ENCODE results near the gene PUS3. TPM values are rescaled to one million over a fixed set of nuclear protein-coding genes. Genes with fewer than 3 reads are reported as not detected.

Gene PUS3
- total and polyA plus RNA-seq, 2 experiments from 2014 or later = 7.3 to 14.1 TPM

- Histone ChIP-seq H3K79me2 (no peaks in the 10 kb centered on the region), H4K20me1 (ENCODE audit: insufficient read depth, poor library complexity, severe bottlenecking) (no peaks in the 10 kb centered on the region), H3K4me2 (peak overlapping the region; percentile 71), H3K9me3 (ENCODE audit: low read depth) (no peaks in the 10 kb centered on the region), H2AFZ (peak overlapping the region; percentile 41), H3K27me3 (no peaks in the 10 kb centered on the region), H3K4me1 (ENCODE audit: insufficient read depth) (no peaks in the 10 kb centered on the region), H3K9me2 (replicated peaks; ENCODE audit: insufficient read depth) (no peaks in the 10 kb centered on the region), H3K4me3 (no peak overlapping the region), H3K36me3 (replicated peaks; ENCODE audit: insufficient read depth, low read depth) (no peaks in the 10 kb centered on the region), H3K27ac (peak overlapping the region; percentile 11)
- no peak for DNase-seq (ENCODE audit: low spot score)
- WGBS (ENCODE audit: low lambda C conversion rate, missing lambda C conversion rate) = 68% methylated on average over 20 of the region's 20 CpGs
- TF ChIP-seq EZH2phosphoT487 (IDR thresholded peaks at IDR 0.05; ENCODE audit: low read depth, severe bottlenecking, unreplicated experiment) (no peak), EZH2 (IDR thresholded peaks at IDR 0.05; ENCODE audit: borderline replicate concordance) (no peak), CTCF (IDR thresholded peaks at IDR 0.05; ENCODE audit: poor library complexity) (no peak)
Measured at GRCh38 chr11:125873881-125874555, 29.0 kb downstream of the PUS3 start.

- Histone ChIP-seq H3K9me3 (ENCODE audit: low read depth) (no peaks in the 10 kb centered on the region), H3K4me2 (no peak overlapping the region), H3K36me3 (replicated peaks; ENCODE audit: insufficient read depth, low read depth) (no peaks in the 10 kb centered on the region), H3K27ac (peak overlapping the region; percentile 72), H3K4me1 (ENCODE audit: insufficient read depth) (no peaks in the 10 kb centered on the region), H2AFZ (no peak overlapping the region), H3K79me2 (no peaks in the 10 kb centered on the region), H3K9me2 (replicated peaks; ENCODE audit: insufficient read depth) (no peaks in the 10 kb centered on the region), H3K27me3 (peaks cover 3% of the 10 kb centered on the region), H4K20me1 (ENCODE audit: insufficient read depth, poor library complexity, severe bottlenecking) (no peaks in the 10 kb centered on the region), H3K4me3 (no peak overlapping the region)
- DNase-seq (ENCODE audit: low spot score) = peak; percentile 60
- TF ChIP-seq EZH2 (IDR thresholded peaks at IDR 0.05; ENCODE audit: borderline replicate concordance) (no peak), EZH2phosphoT487 (IDR thresholded peaks at IDR 0.05; ENCODE audit: low read depth, severe bottlenecking, unreplicated experiment) (no peak), CTCF (IDR thresholded peaks at IDR 0.05; ENCODE audit: poor library complexity) (no peak)
Measured at GRCh38 chr11:125872138-125872491, 30.9 kb downstream of the PUS3 start.

GRCh38 chr11:125871391-125872137 is 31.4 kb downstream of the PUS3 start:
- 40% methylated on average over 10 of the region's 10 CpGs for WGBS (ENCODE audit: low lambda C conversion rate, missing lambda C conversion rate)
- peaks cover 3% of the 10 kb centered on the region for H3K27me3 ChIP-seq
- no peaks in the 10 kb centered on the region for H3K9me2 ChIP-seq (replicated peaks; ENCODE audit: insufficient read depth)

More at GRCh38 chr11:125871391-125872137, 31.4 kb downstream of the PUS3 start:
- H4K20me1 ChIP-seq (ENCODE audit: insufficient read depth, poor library complexity, severe bottlenecking) = no peaks in the 10 kb centered on the region
- H3K9me3 ChIP-seq (ENCODE audit: low read depth) = no peaks in the 10 kb centered on the region
- no peaks in the 10 kb centered on the region for H3K4me1 ChIP-seq (ENCODE audit: insufficient read depth)
- no peak for TF ChIP-seq EZH2phosphoT487 (IDR thresholded peaks at IDR 0.05; ENCODE audit: low read depth, severe bottlenecking, unreplicated experiment)
- peak; percentile 66 for TF ChIP-seq CTCF (IDR thresholded peaks at IDR 0.05; ENCODE audit: poor library complexity)
- peak overlapping the region; percentile 57 for H3K27ac ChIP-seq
- no peaks in the 10 kb centered on the region for H3K36me3 ChIP-seq (replicated peaks; ENCODE audit: insufficient read depth, low read depth)
- H3K4me2 ChIP-seq = no peak overlapping the region
- H2AFZ ChIP-seq = no peak overlapping the region
- no peak overlapping the region for H3K4me3 ChIP-seq
- DNase-seq (ENCODE audit: low spot score) = peak; percentile 82
- no peaks in the 10 kb centered on the region for H3K79me2 ChIP-seq

Measured in hepatocyte (in vitro differentiated cells).